ENCODE measurements around the gene ZNF180.

- TF ChIP-seq CTCF (IDR thresholded peaks at IDR 0.05 in 8 of 11, conservative IDR thresholded peaks at IDR 0.05 in 3 of 11) (peak; percentile 10 to 74 (median 63)), POLR2AphosphoS5 (IDR thresholded peaks at IDR 0.05) (peak; percentile 95 to 96 (median 96))
These were observed at the start of gene ZNF180 for GRCh38 chr19:44499962-44500949.

Measured in spleen (tissue), 7 donors.